Measurements from ENCODE around the gene BANK1.

GRCh38 chr4:101774807-101775206, 15.7 kb upstream of the BANK1 start:
- TF ChIP-seq, protein P1, sequence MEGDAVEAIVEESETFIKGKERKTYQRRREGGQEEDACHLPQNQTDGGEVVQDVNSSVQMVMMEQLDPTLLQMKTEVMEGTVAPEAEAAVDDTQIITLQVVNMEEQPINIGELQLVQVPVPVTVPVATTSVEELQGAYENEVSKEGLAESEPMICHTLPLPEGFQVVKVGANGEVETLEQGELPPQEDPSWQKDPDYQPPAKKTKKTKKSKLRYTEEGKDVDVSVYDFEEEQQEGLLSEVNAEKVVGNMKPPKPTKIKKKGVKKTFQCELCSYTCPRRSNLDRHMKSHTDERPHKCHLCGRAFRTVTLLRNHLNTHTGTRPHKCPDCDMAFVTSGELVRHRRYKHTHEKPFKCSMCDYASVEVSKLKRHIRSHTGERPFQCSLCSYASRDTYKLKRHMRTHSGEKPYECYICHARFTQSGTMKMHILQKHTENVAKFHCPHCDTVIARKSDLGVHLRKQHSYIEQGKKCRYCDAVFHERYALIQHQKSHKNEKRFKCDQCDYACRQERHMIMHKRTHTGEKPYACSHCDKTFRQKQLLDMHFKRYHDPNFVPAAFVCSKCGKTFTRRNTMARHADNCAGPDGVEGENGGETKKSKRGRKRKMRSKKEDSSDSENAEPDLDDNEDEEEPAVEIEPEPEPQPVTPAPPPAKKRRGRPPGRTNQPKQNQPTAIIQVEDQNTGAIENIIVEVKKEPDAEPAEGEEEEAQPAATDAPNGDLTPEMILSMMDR (conservative IDR thresholded peaks at IDR 0.05; ENCODE audit: low read length), result no peak
- TF ChIP-seq EZH2phosphoT487 (IDR thresholded peaks at IDR 0.05; ENCODE audit: borderline replicate concordance, low read depth, low read length), result no peak
